GM10847 (cell line): ENCODE measurements around the gene CACNB2.

Experiments used
- POLR2A ChIP-seq: IDR thresholded peaks from 2 replicates; pipeline ENCODE4 v1.6.1; 2011; ENCODE audit not compliant: insufficient read length; ENCODE audit errors: extremely low read depth

CACNB2 gene

GRCh38 chr10:18313140-18313530, 172.9 kb downstream of the CACNB2 start:
- TF ChIP-seq POLR2A = no peak

- no peak for TF ChIP-seq POLR2A
These were observed 173.4 kb downstream of the CACNB2 start for GRCh38 chr10:18313626-18314025.

- no peak for TF ChIP-seq POLR2A
These were observed 179.4 kb downstream of the CACNB2 start for GRCh38 chr10:18319628-18320027.

GRCh38 chr10:18321371-18321770, 181.1 kb downstream of the CACNB2 start:
- no peak for TF ChIP-seq POLR2A

GRCh38 chr10:18323916-18324315, 183.7 kb downstream of the CACNB2 start:
- no peak for TF ChIP-seq POLR2A

DNA sequence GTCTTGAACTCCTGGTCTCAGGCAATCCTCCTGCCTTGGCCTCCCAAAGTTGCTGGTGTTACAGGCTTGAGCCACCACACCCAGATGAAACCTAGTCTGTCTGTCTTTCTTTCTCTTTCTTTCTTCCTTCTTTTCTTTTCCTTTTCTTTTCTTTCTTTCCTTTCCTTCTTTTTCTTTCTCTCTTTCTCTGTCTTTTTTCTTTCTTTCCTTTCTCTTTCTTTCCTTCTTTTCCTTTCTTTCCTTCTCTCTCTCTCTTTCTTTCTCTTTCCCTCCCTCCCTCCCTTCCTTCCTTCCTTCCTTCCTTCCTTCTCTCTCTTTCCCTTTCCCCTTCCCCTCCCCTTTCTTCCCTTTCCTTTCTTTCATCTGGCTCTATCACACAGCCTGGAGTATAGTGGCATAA, 185.2 kb downstream of the CACNB2 start:
- no peak for TF ChIP-seq POLR2A

- TF ChIP-seq POLR2A = no peak
These were observed 185.8 kb downstream of the CACNB2 start for GRCh38 chr10:18325889-18326531.

GRCh38 chr10:18328941-18329340, 188.7 kb downstream of the CACNB2 start:
- TF ChIP-seq POLR2A = no peak

DNA sequence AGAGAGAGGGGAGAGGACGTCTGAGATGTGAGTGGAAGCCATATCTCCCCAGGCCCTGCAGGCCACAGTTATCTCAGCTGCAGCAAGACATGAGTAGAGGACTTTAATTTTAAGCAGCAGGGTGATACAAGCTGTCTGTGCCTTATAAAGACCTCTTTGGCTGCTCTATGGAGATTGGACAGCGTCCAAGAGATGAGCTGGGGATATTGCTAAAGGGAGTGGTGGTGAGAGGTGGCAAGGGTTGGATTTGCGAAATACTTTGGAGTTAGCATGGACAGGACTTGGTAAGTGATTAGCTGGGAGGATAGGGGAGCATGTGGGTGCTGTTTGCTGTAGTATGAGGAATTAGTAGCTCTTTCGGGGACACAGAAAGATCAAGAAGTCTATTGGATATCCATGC, 191.8 kb downstream of the CACNB2 start:
- TF ChIP-seq POLR2A = no peak

DNA sequence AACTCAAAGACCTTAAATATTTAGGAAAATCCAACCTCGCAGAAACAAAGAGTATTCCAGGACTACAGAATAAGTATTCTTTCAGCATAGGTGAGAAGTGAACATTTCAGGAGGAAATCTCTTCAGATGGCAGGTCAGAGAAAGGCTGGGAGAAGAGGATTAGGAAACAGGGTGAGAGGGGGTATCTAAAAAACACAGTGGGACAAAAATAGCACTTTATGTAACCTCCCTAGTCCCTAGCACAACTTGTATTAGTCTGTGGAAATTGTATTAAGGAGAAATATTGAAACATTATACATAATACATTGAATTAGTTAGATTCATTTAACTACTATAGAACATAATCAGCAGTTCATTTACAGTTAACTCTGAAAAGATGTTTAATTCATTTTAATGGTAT, 192.3 kb downstream of the CACNB2 start:
- no peak for TF ChIP-seq POLR2A

GRCh38 chr10:18333621-18334020, 193.4 kb downstream of the CACNB2 start:
- TF ChIP-seq POLR2A = no peak

GRCh38 chr10:18334116-18334867, 194.1 kb downstream of the CACNB2 start:
- no peak for TF ChIP-seq POLR2A

DNA sequence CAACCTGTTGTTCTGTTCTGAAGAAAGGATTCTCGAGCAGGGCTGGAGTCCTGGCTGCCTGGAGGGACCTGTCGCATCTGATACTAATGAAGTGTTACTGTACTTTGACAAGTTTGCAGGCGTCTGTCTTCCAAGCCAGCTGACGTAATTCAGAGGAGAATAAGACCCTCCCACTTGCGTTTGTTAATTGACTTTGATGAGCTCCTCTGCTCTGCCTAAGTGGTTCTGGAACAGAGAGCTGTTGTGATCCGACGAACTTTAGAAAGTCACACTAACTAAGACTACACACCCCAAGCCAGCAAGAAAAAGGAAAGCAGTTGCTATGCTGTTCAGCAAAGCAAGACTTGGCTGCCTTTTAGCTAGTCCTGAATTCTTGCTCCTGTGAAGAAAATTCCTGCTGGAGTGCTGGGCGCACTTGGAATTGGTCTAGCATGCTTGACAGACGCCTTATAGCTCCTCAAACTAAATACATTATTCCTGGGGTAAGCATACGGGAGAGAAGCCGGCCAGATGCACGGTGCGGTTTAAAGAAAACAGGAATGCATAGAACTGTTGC, 200.3 kb downstream of the CACNB2 start:
- no peak for TF ChIP-seq POLR2A

- TF ChIP-seq POLR2A = no peak
These were observed 200.8 kb downstream of the CACNB2 start for GRCh38 chr10:18341055-18341454.

- no peak for TF ChIP-seq POLR2A
These were observed 203.3 kb downstream of the CACNB2 start for GRCh38 chr10:18343573-18343972.

- no peak for TF ChIP-seq POLR2A
These were observed 205.1 kb downstream of the CACNB2 start for GRCh38 chr10:18345308-18345707.
